Measurements from ENCODE around the gene GARNL3.
A peak's percentile ranks its signal among the peaks of the same experiment; 100 is the strongest.

GRCh38 chr9:127395497-127396252, 131.1 kb downstream of the GARNL3 start:
- no peak for TF ChIP-seq EZH2 (conservative IDR thresholded peaks at IDR 0.05; ENCODE audit: low read depth, low read length)
- peak; percentile 50 for TF ChIP-seq HDAC2 (CRISPR knock-in tag; IDR thresholded peaks at IDR 0.05)
- no peak for TF ChIP-seq ZNF253 (CRISPR knock-in tag; IDR thresholded peaks at IDR 0.05; ENCODE audit: borderline replicate concordance)
- no peak for TF ChIP-seq REXO4 (CRISPR knock-in tag; IDR thresholded peaks at IDR 0.05; ENCODE audit: borderline replicate concordance)
